HG03159 (cell line): ENCODE measurements around the gene VPS33B.

Experiments used
- ATAC-seq: cut with Tn5 transposase; IDR thresholded peaks from one replicate; pipeline ENCODE4 v1.9.1; 2021; ENCODE audit warnings: mild to moderate bottlenecking, moderate library complexity; ENCODE audit not compliant: unreplicated experiment

VPS33B gene

GRCh38 chr15:90986790-90987507 is 35.4 kb downstream of the VPS33B start:
- ATAC-seq, result peak; percentile 44

GRCh38 chr15:90982135-90982534 is 40.3 kb downstream of the VPS33B start:
- peak; percentile 46 for ATAC-seq

GRCh38 chr15:90981681-90982080 is 40.7 kb downstream of the VPS33B start:
- ATAC-seq, result peak; percentile 76

- no peak for ATAC-seq
Observed at GRCh38 chr15:90979582-90979981, 42.8 kb downstream of the VPS33B start.

GRCh38 chr15:90974216-90974615 is 48.2 kb downstream of the VPS33B start:
- ATAC-seq, result no peak

GRCh38 chr15:90972133-90972532 is 50.3 kb downstream of the VPS33B start:
- no peak for ATAC-seq

GRCh38 chr15:90970274-90970673 is 52.1 kb downstream of the VPS33B start:
- no peak for ATAC-seq

- no peak for ATAC-seq
Observed at GRCh38 chr15:90968434-90968833, 54.0 kb downstream of the VPS33B start.

GRCh38 chr15:90967206-90967605 is 55.2 kb downstream of the VPS33B start:
- ATAC-seq, result no peak

GRCh38 chr15:90966262-90966661 is 56.1 kb downstream of the VPS33B start:
- no peak for ATAC-seq

GRCh38 chr15:90962021-90962420 is 60.4 kb downstream of the VPS33B start:
- ATAC-seq, result no peak

- ATAC-seq, result no peak
Observed at GRCh38 chr15:90960298-90961091, 61.9 kb downstream of the VPS33B start.

- ATAC-seq, result no peak
Observed at GRCh38 chr15:90959894-90960293, 62.5 kb downstream of the VPS33B start.

- no peak for ATAC-seq
Observed at GRCh38 chr15:90959028-90959595, 63.3 kb downstream of the VPS33B start.

GRCh38 chr15:90957791-90958190 is 64.6 kb downstream of the VPS33B start:
- ATAC-seq, result no peak

- no peak for ATAC-seq
Observed at GRCh38 chr15:90957031-90957790, 65.2 kb downstream of the VPS33B start.

GRCh38 chr15:90956274-90957030 is 65.9 kb downstream of the VPS33B start:
- peak; percentile 34 for ATAC-seq

GRCh38 chr15:90955624-90956273 is 66.6 kb downstream of the VPS33B start:
- ATAC-seq, result no peak

- ATAC-seq, result peak; percentile 90
Observed at GRCh38 chr15:90954712-90955623, 67.4 kb downstream of the VPS33B start, which contains the start of gene RCCD1. TSS of gene RCCD1 (plus strand) at chr15:90954884. CDS start at chr15:90956735, 1,851 bp downstream.
